ENCODE data around the gene FAM229B.

The FAM229B gene

GRCh38 chr6:112145080-112145573, 57.7 kb downstream of the FAM229B start:
- no peak for DNase-seq

- DNase-seq = no peak
These were observed 60.7 kb downstream of the FAM229B start for GRCh38 chr6:112148103-112148502.

GRCh38 chr6:112149236-112149635, 61.8 kb downstream of the FAM229B start:
- no peak for DNase-seq

- no peak for DNase-seq
These were observed 62.4 kb downstream of the FAM229B start for GRCh38 chr6:112149719-112150263.

- DNase-seq = no peak
These were observed 63.0 kb downstream of the FAM229B start for GRCh38 chr6:112150363-112150762.
